DMS 273 (cell line): ENCODE data around the gene SLC11A2.
A peak's percentile ranks its signal among the peaks of the same experiment; 100 is the strongest.
"Not testable (repeated sequence)": the region's sequence is repeated elsewhere in the genome, so short reads cannot be mapped to it uniquely, and the experiment has no call there.

Experiments used
- DNase-seq: peaks from one replicate; lab custom pipeline; 2025; ENCODE audit not compliant: unreplicated experiment; lab: John Stamatoyannopoulos, UW

SLC11A2 gene

DNA sequence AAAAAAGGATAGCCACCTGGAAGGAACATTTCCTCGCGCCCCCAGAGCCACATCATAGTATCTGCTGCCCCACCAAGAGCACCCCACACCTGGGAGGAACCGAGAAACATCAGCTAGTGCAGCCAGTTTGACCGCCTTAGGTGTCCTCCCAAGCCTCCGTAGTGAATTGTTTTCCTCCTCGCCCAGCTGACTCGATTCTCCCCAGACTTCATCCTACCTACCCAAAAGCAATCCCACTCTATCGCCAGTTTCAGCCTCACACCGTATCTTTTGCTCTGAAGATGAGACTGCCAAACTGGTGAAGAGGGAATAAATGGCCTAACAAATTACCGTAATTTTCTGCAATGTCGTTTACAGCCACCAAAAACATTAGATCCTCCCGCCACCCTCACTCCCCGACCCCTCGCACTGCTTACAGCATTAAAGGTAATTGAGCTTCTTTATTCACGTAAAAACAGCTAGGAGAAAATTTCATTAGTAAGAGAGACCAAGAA is 1.2 kb upstream of the SLC11A2 start:
- DNase-seq = no peak

- DNase-seq = peak; percentile 31
These were observed 797 bp downstream of the SLC11A2 start for GRCh38 chr12:51025338-51025835.

GRCh38 chr12:51023625-51024382 is 2.4 kb downstream of the SLC11A2 start:
- DNase-seq = no peak

DNA sequence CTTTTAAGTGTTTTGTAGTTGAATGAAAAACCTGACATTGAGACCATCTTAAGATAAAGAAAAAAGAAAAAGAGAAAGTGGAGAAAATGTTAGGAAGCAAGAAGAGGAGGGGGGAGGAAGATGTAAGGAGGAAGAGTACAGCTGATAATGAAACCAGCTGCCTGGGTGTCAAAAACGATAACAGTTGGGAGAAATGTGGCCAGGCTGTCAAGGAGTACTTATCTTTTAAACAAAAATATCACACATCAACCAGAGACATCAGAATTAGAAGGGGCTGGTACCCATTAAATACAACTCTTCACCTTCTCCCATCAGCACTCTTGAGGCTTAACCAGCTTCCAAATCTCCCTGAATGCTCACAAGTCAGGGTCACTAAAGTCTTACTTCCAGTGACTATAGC is 4.5 kb downstream of the SLC11A2 start:
- DNase-seq = no peak

DNA sequence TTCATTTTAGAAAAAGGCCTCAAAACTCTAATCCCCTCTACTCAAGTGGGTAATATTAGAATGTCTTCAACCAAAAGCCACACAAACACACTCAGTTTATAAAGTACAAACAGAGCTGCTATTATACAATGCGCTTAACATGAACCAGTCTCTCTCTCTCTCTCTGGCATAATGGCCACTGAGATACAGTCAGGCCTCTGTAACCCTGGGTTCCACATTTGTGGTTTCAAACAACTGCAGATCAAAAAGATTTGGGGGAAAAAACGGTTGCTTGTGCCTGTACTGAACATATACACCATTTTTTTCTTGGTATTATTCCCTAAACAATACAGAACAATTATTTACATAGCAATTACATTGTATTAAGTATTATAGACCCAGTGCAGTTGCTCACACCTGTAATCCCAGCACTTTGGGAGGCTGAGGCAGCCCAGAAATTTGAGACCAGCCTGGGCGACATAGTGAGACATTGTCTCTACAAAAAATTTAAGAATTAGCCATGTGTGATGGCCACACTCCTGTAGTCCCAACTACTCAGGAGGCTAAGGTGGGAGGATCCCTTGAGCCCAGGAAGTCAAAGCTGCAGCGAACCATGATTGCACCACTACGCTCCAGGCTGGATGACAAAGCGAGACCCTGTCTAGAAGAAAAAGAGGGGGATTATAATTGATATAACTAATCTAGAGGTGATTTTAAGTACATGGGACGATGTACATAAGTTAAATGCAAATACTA is 5.6 kb downstream of the SLC11A2 start:
- no peak for DNase-seq

- DNase-seq = no peak
These were observed 6.3 kb downstream of the SLC11A2 start for GRCh38 chr12:51019927-51020326.

GRCh38 chr12:51018956-51019355 is 7.2 kb downstream of the SLC11A2 start:
- no peak for DNase-seq

DNA sequence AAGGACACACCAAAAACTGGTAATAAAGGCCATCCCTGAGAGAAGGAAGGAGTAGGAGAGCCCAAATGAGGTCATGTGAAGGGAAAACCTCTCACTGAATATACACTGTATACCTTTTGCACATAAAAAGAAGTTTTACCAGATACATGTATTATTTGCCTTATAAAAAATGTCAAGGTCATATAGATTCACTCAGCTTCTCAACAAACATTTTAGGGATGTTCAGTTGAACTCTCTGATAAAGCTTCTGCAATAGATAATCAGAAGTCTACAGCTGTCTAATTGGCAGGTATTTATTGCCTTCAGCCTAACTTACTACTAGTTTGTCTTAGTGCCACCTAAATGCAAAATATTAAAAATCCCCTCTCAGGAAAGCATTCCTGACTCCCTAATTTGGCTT is 8.7 kb downstream of the SLC11A2 start:
- DNase-seq = no peak

- DNase-seq = not testable (repeated sequence)
These were observed 11.7 kb downstream of the SLC11A2 start for GRCh38 chr12:51014467-51014866.

DNA sequence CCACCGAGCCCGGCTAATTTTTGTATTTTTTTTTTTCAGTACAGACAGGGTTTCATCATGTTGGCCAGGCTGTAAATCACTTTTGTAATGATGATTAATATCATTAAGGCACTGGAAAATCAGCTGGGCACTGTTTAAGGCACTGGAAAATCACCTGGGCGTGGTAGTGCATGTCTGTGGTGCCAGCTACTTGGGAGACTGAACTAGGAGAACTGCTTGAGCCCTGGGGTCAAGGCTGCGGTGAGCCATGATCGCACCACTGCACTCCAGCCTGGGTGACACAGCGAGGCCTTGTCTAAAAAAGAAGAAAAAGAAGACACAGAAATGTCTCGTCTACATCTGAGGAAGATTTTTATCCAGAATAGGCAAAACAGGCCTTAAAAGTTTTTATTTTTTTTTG is 12.7 kb downstream of the SLC11A2 start:
- DNase-seq = no peak

GRCh38 chr12:51012570-51013236 is 13.5 kb downstream of the SLC11A2 start:
- DNase-seq = peak; percentile 20

DNA sequence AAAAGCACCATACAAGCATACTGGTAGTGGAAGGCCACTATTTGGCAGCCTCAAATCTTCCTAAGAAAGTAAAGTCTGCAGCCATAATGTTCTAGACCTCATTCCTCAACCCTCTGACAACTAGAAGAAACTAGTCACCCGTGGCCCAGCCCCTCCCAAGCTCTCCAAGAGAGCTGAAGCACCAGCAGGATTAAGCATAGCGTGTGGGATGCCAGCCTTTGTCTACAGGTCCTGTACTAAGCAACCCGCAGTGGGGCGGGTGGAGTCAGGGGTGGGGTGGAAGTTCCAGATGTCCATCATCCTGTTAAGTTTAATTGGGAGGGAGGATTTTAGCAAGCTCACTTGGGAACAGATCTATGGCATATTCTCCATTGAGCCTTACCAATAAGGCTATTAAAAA is 14.2 kb downstream of the SLC11A2 start:
- peak; percentile 62 for DNase-seq

- no peak for DNase-seq
These were observed 17.1 kb downstream of the SLC11A2 start for GRCh38 chr12:51009056-51009440.

- no peak for DNase-seq
These were observed 17.7 kb downstream of the SLC11A2 start for GRCh38 chr12:51008329-51009055.

GRCh38 chr12:51005671-51006070 is 20.5 kb downstream of the SLC11A2 start:
- no peak for DNase-seq

DNA sequence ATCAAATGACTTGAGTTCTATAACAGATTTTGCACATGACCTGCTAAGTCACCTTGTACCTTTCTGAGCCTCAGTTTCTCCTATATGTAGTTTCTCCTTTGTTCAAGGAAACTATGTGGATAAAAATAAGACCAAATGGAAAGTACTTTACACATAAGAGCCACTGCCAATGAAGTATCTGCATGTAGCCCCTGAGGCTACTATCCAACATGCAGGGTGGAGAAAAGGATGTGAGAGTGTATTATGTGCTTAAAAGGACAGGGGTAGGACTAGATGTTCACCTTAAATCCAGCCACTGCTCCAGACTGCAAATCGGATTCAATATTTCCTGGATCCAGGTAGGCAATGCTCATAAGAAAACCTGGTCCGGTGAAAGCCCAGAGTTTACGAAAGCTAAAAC is 21.2 kb downstream of the SLC11A2 start:
- no peak for DNase-seq

- DNase-seq = no peak
These were observed 21.7 kb downstream of the SLC11A2 start for GRCh38 chr12:51004504-51004903.

DNA sequence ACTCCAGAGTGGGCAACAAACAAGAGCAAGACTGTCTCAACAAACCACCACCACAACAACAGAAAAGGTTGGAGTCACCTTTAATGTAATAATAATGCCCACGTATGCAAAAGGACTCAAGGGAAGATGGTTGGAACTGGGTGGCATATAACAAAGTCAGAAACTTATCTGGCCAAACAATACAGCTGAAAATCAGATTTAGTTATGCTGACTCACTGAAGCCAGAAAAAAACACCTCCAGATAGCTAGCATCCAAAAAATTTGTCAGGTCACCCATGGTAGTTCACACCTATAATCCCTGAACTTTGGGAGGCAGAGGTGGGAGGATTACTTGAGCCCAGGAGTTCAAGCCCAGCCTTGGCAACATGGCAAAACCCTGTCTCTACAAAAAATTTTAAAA is 24.4 kb downstream of the SLC11A2 start:
- DNase-seq = no peak

DNA sequence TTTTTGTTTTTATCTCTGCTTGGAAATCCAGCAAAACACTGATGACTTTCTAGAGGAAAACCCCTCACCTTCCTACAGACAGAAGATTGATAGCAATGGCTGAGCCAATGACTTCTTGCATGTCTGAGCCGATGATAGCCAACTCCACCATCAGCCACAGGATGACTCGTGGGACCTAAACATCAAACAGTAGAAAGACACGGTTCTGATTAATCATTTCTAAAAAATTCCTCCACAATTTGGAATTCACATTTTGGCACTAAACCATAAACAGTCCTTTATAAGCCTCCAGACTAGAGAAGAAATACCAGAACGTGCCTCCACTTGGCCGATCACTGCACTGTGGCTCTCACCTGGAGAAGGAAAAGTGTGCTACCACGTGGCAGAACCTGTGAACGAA is 25.9 kb downstream of the SLC11A2 start:
- DNase-seq = no peak

- no peak for DNase-seq
These were observed 27.1 kb downstream of the SLC11A2 start for GRCh38 chr12:50999093-50999492.

DNA sequence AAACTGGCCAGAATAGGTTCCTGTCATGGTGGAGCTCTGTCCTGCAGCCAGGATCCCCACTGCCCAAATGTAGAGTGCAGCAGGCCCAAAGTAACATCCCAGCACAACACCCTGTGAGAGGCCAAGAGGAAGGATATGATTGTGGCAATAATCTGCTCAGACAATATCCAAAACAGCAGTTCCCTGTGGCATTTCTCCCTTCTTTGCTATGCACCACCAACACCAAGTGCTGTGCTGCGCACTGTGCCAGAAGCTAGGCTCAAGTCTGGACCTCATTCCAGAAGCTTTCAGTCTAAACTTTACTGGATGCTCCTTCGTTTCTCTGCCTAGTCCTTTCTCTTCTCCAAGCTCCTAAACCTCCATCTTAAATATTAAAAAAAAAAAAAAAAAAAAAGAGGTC is 33.4 kb downstream of the SLC11A2 start:
- no peak for DNase-seq
